ENCODE results near the gene NEFH. TPM values are rescaled to one million over a fixed set of nuclear protein-coding genes. Genes with fewer than 3 reads are reported as not detected.

NEFH gene
- total RNA-seq, 2 experiments from 2014 or later = 7.5 to 8.6 TPM

GRCh38 chr22:29517215-29517908 is 37.3 kb downstream of the NEFH start:
- H3K27ac Mint-ChIP-seq = no peak overlapping the region
- intact Hi-C loops (cut with micrococcal nuclease) = no loop called here
- DNase-seq (no peak), ATAC-seq (no peak)
- no peaks in the 10 kb centered on the region for H3K27me3 Mint-ChIP-seq
- ChIA-PET CTCF (no interaction called here), POLR2A (no interaction called here)
- no peaks in the 10 kb centered on the region for H3K9me3 Mint-ChIP-seq
- H3K4me1 Mint-ChIP-seq (ENCODE audit: low read depth) = no peaks in the 10 kb centered on the region
- no peak overlapping the region for H3K4me3 Mint-ChIP-seq
- peaks cover 35% of the 10 kb centered on the region for H3K36me3 Mint-ChIP-seq (ENCODE audit: low read depth)
- TF ChIP-seq, protein P1, sequence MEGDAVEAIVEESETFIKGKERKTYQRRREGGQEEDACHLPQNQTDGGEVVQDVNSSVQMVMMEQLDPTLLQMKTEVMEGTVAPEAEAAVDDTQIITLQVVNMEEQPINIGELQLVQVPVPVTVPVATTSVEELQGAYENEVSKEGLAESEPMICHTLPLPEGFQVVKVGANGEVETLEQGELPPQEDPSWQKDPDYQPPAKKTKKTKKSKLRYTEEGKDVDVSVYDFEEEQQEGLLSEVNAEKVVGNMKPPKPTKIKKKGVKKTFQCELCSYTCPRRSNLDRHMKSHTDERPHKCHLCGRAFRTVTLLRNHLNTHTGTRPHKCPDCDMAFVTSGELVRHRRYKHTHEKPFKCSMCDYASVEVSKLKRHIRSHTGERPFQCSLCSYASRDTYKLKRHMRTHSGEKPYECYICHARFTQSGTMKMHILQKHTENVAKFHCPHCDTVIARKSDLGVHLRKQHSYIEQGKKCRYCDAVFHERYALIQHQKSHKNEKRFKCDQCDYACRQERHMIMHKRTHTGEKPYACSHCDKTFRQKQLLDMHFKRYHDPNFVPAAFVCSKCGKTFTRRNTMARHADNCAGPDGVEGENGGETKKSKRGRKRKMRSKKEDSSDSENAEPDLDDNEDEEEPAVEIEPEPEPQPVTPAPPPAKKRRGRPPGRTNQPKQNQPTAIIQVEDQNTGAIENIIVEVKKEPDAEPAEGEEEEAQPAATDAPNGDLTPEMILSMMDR (IDR thresholded peaks at IDR 0.05) = no peak

- Mint-ChIP-seq H3K36me3 (ENCODE audit: low read depth) (peaks cover 40% of the 10 kb centered on the region), H3K27me3 (no peaks in the 10 kb centered on the region), H3K4me3 (no peak overlapping the region), H3K4me1 (ENCODE audit: low read depth) (no peaks in the 10 kb centered on the region), H3K27ac (no peak overlapping the region), H3K9me3 (no peaks in the 10 kb centered on the region)
- ChIA-PET POLR2A (interaction anchor here (0.9 kb wide), 1 partner anchor 35 kb away, joined by 3 read pairs; the partner anchor contains the start of gene THOC5), CTCF (interaction anchor here (1.0 kb wide), 1 partner anchor 184 kb away, joined by 3 read pairs; no protein-coding TSS in a partner anchor)
- TF ChIP-seq, protein P1 (IDR thresholded peaks at IDR 0.05) = no peak
- ATAC-seq (no peak), DNase-seq (no peak)
- intact Hi-C loops (cut with micrococcal nuclease) = no loop called here
Measured at GRCh38 chr22:29518427-29518826, 38.4 kb downstream of the NEFH start.

- CTCF ChIA-PET = no interaction called here
Measured at GRCh38 chr22:29519996-29520395, 40.0 kb downstream of the NEFH start.

GRCh38 chr22:29520851-29521250 is 40.8 kb downstream of the NEFH start:
- CTCF ChIA-PET = no interaction called here
- no peak for ATAC-seq
- no peak overlapping the region for H3K4me3 Mint-ChIP-seq

More at GRCh38 chr22:29519996-29520395, 40.0 kb downstream of the NEFH start:
- POLR2A ChIA-PET = no interaction called here
- ATAC-seq (no peak), DNase-seq (no peak)
- H3K4me1 Mint-ChIP-seq (ENCODE audit: low read depth) = no peaks in the 10 kb centered on the region
- H3K9me3 Mint-ChIP-seq = no peaks in the 10 kb centered on the region
- H3K27ac Mint-ChIP-seq = no peak overlapping the region
- intact Hi-C loops (cut with micrococcal nuclease) = no loop called here
- H3K36me3 Mint-ChIP-seq (ENCODE audit: low read depth) = peaks cover 49% of the 10 kb centered on the region
- H3K4me3 Mint-ChIP-seq = no peak overlapping the region
- no peaks in the 10 kb centered on the region for H3K27me3 Mint-ChIP-seq
- TF ChIP-seq, protein P1 (IDR thresholded peaks at IDR 0.05) = no peak

GRCh38 chr22:29521526-29521925 is 41.5 kb downstream of the NEFH start:
- POLR2A ChIA-PET = no interaction called here
- TF ChIP-seq, protein P1 (IDR thresholded peaks at IDR 0.05) = no peak
- DNase-seq (no peak), ATAC-seq (no peak)
- Mint-ChIP-seq H3K4me3 (no peak overlapping the region), H3K36me3 (ENCODE audit: low read depth) (peaks cover 49% of the 10 kb centered on the region), H3K4me1 (ENCODE audit: low read depth) (no peaks in the 10 kb centered on the region), H3K27ac (no peak overlapping the region), H3K27me3 (no peaks in the 10 kb centered on the region), H3K9me3 (no peaks in the 10 kb centered on the region)
- CTCF ChIA-PET = no interaction called here
- intact Hi-C loops (cut with micrococcal nuclease) = no loop called here

More at GRCh38 chr22:29520851-29521250, 40.8 kb downstream of the NEFH start:
- TF ChIP-seq, protein P1 (IDR thresholded peaks at IDR 0.05) = no peak
- POLR2A ChIA-PET = no interaction called here
- H3K4me1 Mint-ChIP-seq (ENCODE audit: low read depth) = no peaks in the 10 kb centered on the region
- H3K27me3 Mint-ChIP-seq = no peaks in the 10 kb centered on the region
- H3K9me3 Mint-ChIP-seq = no peaks in the 10 kb centered on the region
- intact Hi-C loops (cut with micrococcal nuclease) = no loop called here
- H3K36me3 Mint-ChIP-seq (ENCODE audit: low read depth) = peaks cover 50% of the 10 kb centered on the region
- H3K27ac Mint-ChIP-seq = no peak overlapping the region
- no peak for DNase-seq

Data from activated CD8-positive, alpha-beta T cell treated with anti-CD3 and anti-CD28 coated beads for 36 hours (primary cell).